Fibroblast of lung (primary cell): ENCODE data around the gene CDKAL1. TPM values are rescaled to one million over a fixed set of nuclear protein-coding genes. Genes with fewer than 3 reads are reported as not detected.

Experiments
- DNase-seq, 2 donors: peaks; one replicate each; pipeline versions ENCODE4 v3.0.0 to v3.0.0-alpha.2; 2010; ENCODE audit warnings: low read depth in 2 of 2
- H2AFZ ChIP-seq: 2 replicates; pipeline ENCODE4 v1.5.1; 2012; ENCODE audit warnings: low read length, control low read depth, inconsistent platforms
- H3K27ac ChIP-seq: 2 replicates; pipeline ENCODE4 v1.5.1; 2011; ENCODE audit warnings: low read length, control low read depth; ENCODE audit not compliant: insufficient read depth
- H3K27me3 ChIP-seq: 2 replicates; pipeline ENCODE4 v1.5.1; 2011; ENCODE audit warnings: mild to moderate bottlenecking, low read length; ENCODE audit not compliant: control insufficient read depth, insufficient read depth
- H3K36me3 ChIP-seq: 2 replicates; pipeline ENCODE4 v1.5.1; 2011; ENCODE audit warnings: low read length; ENCODE audit not compliant: control insufficient read depth, insufficient read depth
- H3K4me1 ChIP-seq: 2 replicates; pipeline ENCODE4 v1.5.1; 2011; ENCODE audit warnings: low read length; ENCODE audit not compliant: control insufficient read depth, insufficient read depth; ENCODE audit errors: extremely low read depth
- H3K4me2 ChIP-seq: 2 replicates; pipeline ENCODE4 v1.5.1; 2011; ENCODE audit warnings: low read length, control low read depth; ENCODE audit not compliant: insufficient read depth; ENCODE audit errors: extremely low read depth
- H3K4me3 ChIP-seq, 4 experiments: fragments of 200-600 bp in 1 of 4; sonication (generic) in 1 of 4; replicated peaks in 1 of 4; 2 replicates each; pipeline ENCODE4 v1.5.1; 2011 to 2016; ENCODE audit warnings: low read length in 4 of 4, low read depth in 3 of 4, mild to moderate bottlenecking in 3 of 4, control low read depth in 2 of 4, inconsistent platforms in 1 of 4, mixed read lengths in 1 of 4; ENCODE audit not compliant: insufficient read depth in 1 of 4; ENCODE audit errors: control extremely low read depth in 1 of 4
- H3K79me2 ChIP-seq: 2 replicates; pipeline ENCODE4 v1.5.1; 2012; ENCODE audit warnings: mild to moderate bottlenecking, low read length, inconsistent platforms; ENCODE audit not compliant: control insufficient read depth, insufficient read depth
- H3K9ac ChIP-seq: 2 replicates; pipeline ENCODE4 v1.5.1; 2011; ENCODE audit warnings: mild to moderate bottlenecking, low read length, control low read depth; ENCODE audit not compliant: insufficient read depth
- H3K9me3 ChIP-seq: 2 replicates; pipeline ENCODE4 v1.5.1; 2012; ENCODE audit warnings: low read depth, low read length; ENCODE audit not compliant: control insufficient read depth, insufficient read depth
- H4K20me1 ChIP-seq: 2 replicates; pipeline ENCODE4 v1.5.1; 2011; ENCODE audit warnings: low read length; ENCODE audit not compliant: control insufficient read depth, insufficient read depth; ENCODE audit errors: extremely low read depth
- EZH2 ChIP-seq: IDR thresholded peaks from 2 replicates; pipeline ENCODE4 v1.5.1; 2012; ENCODE audit warnings: low read length, control low read depth, mild to moderate bottlenecking; ENCODE audit errors: missing control alignments
- polyA plus RNA-seq, 2 donors: library from polyadenylated mRNA; depleted of rRNA in 1 of 2; stranded (reverse) in 1 of 2; unstranded in 1 of 2; fragments of >200 nt; gene quantifications; 2 replicates each; pipeline ENCODE4 v1.2.1, GENCODE V29; 2011 to 2012; ENCODE audit warnings: missing spikeins in 1 of 2
- total RNA-seq: library from RNA; depleted of rRNA; stranded (reverse); fragments of >200 nt; gene quantifications from 2 replicates; pipeline ENCODE4 v1.2.1, GENCODE V29; 2014
- TF ChIP-seq, protein P1 (sequence below), 2 donors: IDR thresholded peaks in 1 of 2; conservative IDR thresholded peaks in 1 of 2; 1 replicate in 1 of 2; 2 replicates in 1 of 2; pipeline ENCODE4 v1.5.1; 2011 to 2012; ENCODE audit warnings: low read length in 2 of 2, control low read depth in 1 of 2, inconsistent platforms in 1 of 2, low read depth in 1 of 2, mild to moderate bottlenecking in 1 of 2

The CDKAL1 gene
- total and polyA plus RNA-seq, 2 donors (not counting 1 experiment from before 2014, with no cell fraction given), result 7.4 to 15.0 TPM

DNA sequence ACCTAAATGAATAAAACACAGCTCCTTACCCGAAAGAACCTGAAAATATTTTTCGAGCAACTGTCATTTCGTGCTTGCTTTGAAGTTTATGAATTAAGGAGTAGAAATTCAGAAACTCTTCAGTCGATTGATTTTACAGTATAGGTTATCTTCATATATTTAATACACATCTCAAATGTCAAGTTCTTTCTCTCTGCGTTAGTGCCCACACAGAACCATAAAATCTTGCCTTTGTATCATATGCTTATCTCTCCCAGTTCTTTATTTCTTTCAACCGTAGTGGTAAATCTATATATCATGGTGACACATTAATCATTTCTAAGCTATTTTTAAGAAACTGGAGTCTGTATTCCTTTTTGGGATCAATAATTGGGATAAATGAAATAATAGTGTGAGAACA is 397.5 kb downstream of the CDKAL1 start:
- Histone ChIP-seq H3K4me3 (no peak overlapping the region), H3K27ac (no peak overlapping the region), H2AFZ (no peak overlapping the region), H3K79me2 (no peaks in the 10 kb centered on the region), H3K9me3 (no peaks in the 10 kb centered on the region), H3K4me2 (no peak overlapping the region), H3K4me1 (peaks cover 4% of the 10 kb centered on the region), H3K9ac (no peak overlapping the region), H3K27me3 (no peaks in the 10 kb centered on the region), H4K20me1 (no peaks in the 10 kb centered on the region), H3K36me3 (no peaks in the 10 kb centered on the region)
- DNase-seq, result no peak
- no peak for TF ChIP-seq EZH2
- TF ChIP-seq, protein P1, sequence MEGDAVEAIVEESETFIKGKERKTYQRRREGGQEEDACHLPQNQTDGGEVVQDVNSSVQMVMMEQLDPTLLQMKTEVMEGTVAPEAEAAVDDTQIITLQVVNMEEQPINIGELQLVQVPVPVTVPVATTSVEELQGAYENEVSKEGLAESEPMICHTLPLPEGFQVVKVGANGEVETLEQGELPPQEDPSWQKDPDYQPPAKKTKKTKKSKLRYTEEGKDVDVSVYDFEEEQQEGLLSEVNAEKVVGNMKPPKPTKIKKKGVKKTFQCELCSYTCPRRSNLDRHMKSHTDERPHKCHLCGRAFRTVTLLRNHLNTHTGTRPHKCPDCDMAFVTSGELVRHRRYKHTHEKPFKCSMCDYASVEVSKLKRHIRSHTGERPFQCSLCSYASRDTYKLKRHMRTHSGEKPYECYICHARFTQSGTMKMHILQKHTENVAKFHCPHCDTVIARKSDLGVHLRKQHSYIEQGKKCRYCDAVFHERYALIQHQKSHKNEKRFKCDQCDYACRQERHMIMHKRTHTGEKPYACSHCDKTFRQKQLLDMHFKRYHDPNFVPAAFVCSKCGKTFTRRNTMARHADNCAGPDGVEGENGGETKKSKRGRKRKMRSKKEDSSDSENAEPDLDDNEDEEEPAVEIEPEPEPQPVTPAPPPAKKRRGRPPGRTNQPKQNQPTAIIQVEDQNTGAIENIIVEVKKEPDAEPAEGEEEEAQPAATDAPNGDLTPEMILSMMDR (conservative IDR thresholded peaks at IDR 0.05 in 1 of 2, IDR thresholded peaks at IDR 0.05 in 1 of 2; ENCODE audit: low read depth in 1 of 2, low read length in 2 of 2), result no peak

DNA sequence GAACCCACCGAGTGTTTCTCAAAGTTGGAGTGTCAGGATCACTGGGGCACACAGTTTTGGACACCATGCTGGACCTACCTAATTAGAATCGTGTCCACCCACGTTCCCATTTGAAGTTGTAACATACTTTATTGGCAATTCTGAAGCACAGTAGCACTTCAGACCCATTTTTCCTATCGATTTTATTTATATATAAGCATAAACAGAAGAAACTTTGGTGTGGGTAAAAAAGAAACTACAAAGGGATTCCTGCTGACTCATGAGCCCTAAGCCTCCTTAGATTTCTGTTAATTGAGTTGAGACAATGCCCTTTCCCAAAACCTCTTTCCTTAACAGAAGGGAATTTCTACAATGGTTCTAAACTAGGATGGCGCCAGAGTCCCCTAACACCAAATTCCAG is 398.0 kb downstream of the CDKAL1 start:
- Histone ChIP-seq H2AFZ (no peak overlapping the region), H3K4me3 (no peak overlapping the region), H4K20me1 (no peaks in the 10 kb centered on the region), H3K4me2 (no peak overlapping the region), H3K27me3 (no peaks in the 10 kb centered on the region), H3K36me3 (no peaks in the 10 kb centered on the region), H3K9ac (no peak overlapping the region), H3K79me2 (no peaks in the 10 kb centered on the region), H3K27ac (no peak overlapping the region), H3K4me1 (peaks cover 4% of the 10 kb centered on the region), H3K9me3 (no peaks in the 10 kb centered on the region)
- TF ChIP-seq, protein P1 (conservative IDR thresholded peaks at IDR 0.05 in 1 of 2, IDR thresholded peaks at IDR 0.05 in 1 of 2; ENCODE audit: low read depth in 1 of 2, low read length in 2 of 2), result no peak
- TF ChIP-seq EZH2, result no peak
- peak in 1 of 2 donors; percentile 13 for DNase-seq

DNA sequence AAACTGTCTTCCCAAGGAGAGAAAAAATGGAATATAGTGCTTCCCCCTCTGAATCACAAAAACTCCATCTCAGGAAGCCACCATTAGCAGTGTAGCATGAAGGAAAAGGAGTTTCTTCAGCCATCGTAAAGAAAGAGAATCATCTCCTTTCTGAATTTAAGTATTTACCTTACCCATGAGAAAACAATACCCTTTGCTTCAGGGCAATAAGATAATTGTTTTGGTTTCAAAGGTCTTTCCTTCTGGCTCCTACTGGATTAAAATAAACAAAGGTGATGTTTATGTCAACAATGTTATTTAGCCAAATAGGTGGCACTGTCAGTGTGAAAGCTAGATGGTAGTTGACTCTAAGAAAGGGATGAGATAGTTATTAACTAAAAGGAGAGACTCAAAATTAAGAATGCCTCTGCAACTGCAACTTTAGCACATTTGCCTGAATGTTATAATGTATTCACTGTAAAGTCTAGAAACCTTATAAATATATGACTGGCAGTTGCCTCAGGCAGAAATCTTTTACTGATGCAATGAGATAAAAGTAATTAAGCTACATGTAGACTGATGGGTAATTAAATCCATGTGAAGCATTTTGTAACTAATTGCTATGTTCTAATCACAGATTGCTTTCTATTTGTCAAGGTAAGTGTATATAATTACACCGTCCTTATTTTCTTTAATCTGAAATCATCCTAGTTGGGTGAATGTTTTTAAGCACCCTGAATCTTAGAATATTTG is 399.0 kb downstream of the CDKAL1 start:
- H3K27me3 ChIP-seq, result no peaks in the 10 kb centered on the region
- H4K20me1 ChIP-seq, result no peaks in the 10 kb centered on the region
- no peak overlapping the region for H3K4me3 ChIP-seq
- H3K4me1 ChIP-seq, result peaks cover 4% of the 10 kb centered on the region
- H3K4me2 ChIP-seq, result no peak overlapping the region
- no peak overlapping the region for H2AFZ ChIP-seq
- no peaks in the 10 kb centered on the region for H3K9me3 ChIP-seq
- H3K79me2 ChIP-seq, result no peaks in the 10 kb centered on the region
- no peak overlapping the region for H3K27ac ChIP-seq
- H3K9ac ChIP-seq, result no peak overlapping the region
- no peaks in the 10 kb centered on the region for H3K36me3 ChIP-seq
- TF ChIP-seq, protein P1 (conservative IDR thresholded peaks at IDR 0.05 in 1 of 2, IDR thresholded peaks at IDR 0.05 in 1 of 2; ENCODE audit: low read depth in 1 of 2, low read length in 2 of 2), result no peak
- no peak for TF ChIP-seq EZH2
- no peak for DNase-seq
